ENCODE measurements around the gene CYBA.

Gene CYBA

DNA sequence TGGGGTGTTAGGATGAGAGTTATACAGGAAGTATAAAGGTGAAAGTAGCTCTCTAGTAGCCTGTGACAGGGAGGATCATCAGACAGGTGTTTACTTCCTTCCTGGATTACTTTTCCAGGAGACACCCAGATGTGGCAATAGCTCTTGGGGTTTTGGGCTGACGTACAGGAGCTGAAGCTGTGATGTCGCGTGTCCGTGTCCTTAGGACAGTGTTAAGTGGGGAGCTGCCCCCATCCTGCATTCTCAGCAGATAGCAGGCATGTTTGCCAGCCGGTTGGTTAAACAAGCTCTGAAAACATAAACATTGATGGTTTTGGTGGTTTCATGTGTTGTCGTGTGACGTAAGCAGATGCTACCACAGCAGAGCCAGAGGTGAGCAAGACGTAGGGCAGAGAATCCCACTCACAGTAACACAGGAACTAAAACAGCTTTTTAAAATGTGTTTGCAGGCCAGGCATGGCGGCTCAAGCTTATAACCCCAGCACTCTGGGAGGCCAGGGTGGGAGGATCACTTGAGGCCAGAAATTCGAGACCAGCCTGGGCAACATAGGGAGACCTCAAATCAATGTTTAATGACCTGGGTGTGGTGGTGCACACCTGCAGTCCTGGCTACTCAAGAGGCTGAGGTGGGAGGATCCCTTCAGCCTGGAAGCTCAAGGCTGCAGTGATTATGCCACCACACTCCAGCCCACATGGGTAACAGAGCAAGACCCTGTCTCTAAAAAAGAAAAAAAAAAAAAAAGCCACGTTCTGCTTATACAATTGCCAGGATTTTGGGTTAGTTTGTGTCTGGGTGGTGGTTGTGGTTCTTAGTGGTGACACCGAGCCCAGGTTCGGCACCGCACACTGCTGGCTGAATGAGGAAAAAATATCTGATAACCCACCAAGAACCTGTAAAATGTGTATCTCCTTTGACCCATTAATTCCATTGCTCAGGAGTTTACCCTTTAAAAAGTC is 30.7 kb downstream of the CYBA start:
- TF ChIP-seq, protein P1, sequence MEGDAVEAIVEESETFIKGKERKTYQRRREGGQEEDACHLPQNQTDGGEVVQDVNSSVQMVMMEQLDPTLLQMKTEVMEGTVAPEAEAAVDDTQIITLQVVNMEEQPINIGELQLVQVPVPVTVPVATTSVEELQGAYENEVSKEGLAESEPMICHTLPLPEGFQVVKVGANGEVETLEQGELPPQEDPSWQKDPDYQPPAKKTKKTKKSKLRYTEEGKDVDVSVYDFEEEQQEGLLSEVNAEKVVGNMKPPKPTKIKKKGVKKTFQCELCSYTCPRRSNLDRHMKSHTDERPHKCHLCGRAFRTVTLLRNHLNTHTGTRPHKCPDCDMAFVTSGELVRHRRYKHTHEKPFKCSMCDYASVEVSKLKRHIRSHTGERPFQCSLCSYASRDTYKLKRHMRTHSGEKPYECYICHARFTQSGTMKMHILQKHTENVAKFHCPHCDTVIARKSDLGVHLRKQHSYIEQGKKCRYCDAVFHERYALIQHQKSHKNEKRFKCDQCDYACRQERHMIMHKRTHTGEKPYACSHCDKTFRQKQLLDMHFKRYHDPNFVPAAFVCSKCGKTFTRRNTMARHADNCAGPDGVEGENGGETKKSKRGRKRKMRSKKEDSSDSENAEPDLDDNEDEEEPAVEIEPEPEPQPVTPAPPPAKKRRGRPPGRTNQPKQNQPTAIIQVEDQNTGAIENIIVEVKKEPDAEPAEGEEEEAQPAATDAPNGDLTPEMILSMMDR (IDR thresholded peaks at IDR 0.05; ENCODE audit: insufficient read depth, low read depth, low read length, missing control alignments), result no peak
- no peak for DNase-seq (ENCODE audit: low read depth)

DNA sequence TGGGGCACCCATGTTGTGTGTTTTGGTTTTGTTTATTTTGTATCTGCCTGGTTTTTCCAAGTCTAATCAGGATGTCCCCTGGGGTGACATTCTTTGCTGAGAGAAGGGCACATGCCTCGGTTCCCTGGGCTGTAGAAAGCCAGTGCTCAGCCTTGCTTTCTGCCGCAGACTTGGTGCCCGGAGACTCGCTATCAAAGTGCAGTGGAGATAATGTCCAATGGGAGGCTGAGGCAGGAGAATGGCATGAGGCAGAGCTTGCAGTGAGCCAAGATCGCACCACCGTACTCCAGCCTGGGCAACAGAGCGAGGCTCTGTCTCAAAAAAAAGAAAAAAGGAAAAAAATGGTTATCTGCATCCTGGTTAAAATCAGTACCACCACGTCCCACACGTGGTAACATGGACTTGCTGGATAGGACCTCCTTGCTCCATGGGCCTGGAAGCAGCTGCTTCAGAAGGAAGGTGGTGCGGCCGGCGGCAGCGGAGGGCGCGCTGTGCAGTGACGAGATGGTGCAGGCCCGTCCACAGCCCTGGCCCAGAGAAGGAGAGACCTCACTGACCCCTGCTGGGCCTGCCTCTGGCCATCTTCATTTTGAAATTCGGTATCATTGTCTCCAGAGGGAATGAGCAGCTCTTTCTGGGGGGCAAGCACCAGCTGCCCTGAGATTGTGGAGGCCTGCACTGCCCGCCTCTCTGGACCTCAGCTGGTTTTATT is 31.7 kb downstream of the CYBA start:
- no peak for DNase-seq (ENCODE audit: low read depth)
- TF ChIP-seq, protein P1 (IDR thresholded peaks at IDR 0.05; ENCODE audit: insufficient read depth, low read depth, low read length, missing control alignments), result no peak
- no peak overlapping the region for H3K4me3 ChIP-seq (ENCODE audit: low read depth, low read length)

More for the DNA sequence above, 30.7 kb downstream of the CYBA start:
- H3K4me3 ChIP-seq (ENCODE audit: low read depth, low read length), result no peak overlapping the region

DNA sequence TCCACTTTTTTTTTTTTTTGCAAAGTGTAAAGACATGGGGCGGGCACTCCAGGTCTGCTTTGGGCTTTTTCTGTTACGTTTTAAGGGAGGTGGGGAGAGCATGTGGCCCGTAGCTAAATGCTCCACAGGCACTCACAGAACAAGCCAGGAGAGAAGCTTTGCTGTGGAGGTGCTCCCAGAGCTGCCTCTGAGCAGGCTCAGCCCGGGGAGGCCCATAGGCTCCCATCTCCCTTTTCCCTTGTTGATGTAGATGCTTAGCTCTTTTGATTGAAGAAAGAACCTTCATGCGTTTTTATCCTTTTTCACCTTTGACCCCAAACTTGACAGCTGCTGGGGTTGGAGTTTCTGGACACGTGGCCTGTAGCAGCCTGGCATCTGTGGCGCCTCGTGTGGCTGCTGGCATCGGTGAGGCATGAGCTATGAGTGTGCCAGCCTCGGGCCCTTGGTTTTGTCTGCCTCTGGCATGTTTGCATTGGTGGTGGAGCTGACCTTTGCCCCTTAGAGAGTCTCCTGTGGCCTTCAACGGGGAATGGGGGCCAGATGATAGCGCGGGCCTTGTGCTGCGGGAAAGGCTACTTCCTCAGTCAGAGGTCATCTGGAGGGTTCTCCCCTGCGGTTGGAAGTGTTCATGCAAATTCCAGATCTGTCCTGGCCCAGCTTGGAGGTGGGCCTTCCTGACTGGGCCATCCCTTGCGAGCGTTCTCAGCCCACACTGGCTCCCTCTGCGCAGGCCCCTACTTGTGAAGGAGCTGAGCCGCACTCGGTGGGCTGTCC is 32.5 kb downstream of the CYBA start:
- no peak overlapping the region for H3K4me3 ChIP-seq (ENCODE audit: low read depth, low read length)
- TF ChIP-seq, protein P1 (IDR thresholded peaks at IDR 0.05; ENCODE audit: insufficient read depth, low read depth, low read length, missing control alignments), result no peak
- no peak for DNase-seq (ENCODE audit: low read depth)

DNA sequence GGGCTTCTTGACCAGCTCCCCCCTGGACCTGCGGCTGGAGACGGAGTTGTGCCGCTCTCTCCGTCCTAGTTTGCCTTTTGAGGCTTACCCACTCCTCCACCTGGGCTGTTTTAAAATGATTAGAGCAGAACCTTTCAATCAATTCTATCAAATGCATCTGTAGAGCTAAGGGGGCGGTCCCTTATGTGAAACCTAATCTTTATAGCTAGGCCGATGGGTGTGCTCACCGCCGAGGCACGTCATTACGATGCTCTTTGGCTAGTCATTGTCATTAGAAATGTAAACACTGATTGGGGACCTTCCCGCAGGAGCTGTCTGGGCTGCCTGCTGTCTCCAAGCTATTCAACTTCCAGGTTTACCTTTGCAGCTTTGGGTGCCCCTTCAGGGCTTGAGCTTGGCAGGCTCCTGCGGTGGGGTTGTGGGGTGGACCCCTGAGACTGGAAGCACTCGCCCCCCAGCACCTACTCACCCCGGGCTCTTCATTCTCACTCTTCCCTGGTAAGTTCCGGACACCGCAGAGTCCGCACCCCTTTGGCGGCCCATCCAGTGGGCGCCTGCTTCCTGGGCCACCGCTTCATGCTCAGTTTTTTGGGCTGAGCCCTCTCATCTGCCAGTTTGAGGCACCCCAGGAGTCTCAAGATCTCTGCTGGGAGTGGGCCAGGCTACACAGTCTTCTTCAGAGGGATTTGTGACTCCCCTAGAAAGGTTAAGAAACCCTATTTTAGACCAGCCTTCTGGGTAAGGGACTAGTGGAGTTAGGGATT is 33.4 kb downstream of the CYBA start:
- H3K4me3 ChIP-seq (ENCODE audit: low read depth, low read length), result no peak overlapping the region
- DNase-seq (ENCODE audit: low read depth), result no peak
- TF ChIP-seq, protein P1 (IDR thresholded peaks at IDR 0.05; ENCODE audit: insufficient read depth, low read depth, low read length, missing control alignments), result no peak

DNA sequence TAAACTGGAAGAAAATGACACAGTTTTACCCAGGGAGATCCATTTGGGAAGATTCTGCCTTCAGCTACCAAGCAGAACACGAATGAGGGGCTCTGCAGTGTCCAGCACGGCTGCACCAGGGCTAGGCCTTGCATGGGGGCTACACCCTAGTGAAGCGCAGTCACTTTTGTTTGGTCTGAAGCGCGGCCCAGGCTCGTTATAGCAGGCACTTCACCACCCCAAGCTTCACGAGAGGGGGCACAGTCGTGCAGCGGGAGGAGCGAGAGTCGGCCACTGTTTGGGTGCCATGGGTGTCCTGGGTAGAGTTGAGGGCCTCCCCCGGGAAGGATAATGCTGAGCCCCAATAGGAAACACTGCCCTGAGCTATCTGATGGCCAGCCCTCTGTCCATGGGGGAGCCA is 34.1 kb downstream of the CYBA start:
- TF ChIP-seq, protein P1 (IDR thresholded peaks at IDR 0.05; ENCODE audit: insufficient read depth, low read depth, low read length, missing control alignments), result no peak
- H3K4me3 ChIP-seq (ENCODE audit: low read depth, low read length), result no peak overlapping the region
- no peak for DNase-seq (ENCODE audit: low read depth)

DNA sequence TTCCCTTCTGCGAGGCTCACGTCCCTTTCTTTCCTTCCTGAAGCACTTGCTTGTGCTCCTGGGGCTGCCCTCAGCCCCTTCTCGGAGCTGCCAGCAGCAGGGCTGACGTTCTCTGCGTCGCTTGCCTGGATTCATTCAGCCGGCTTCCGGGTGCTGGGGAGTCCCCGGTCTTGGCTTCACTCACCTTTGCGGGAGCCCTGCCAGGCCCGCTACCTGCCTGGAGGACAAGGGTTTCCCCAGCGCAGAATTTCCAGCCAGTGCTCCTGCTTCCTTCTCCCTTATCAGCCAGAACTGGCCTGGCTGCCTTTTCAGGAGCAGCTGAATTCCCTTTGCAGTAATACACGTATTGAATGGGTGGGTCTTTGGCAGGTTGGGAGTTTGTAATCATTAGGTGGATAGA is 34.5 kb downstream of the CYBA start:
- TF ChIP-seq, protein P1 (IDR thresholded peaks at IDR 0.05; ENCODE audit: insufficient read depth, low read depth, low read length, missing control alignments), result no peak
- DNase-seq (ENCODE audit: low read depth), result no peak
- no peak overlapping the region for H3K4me3 ChIP-seq (ENCODE audit: low read depth, low read length)

Data from GM12865 (cell line).